HCT116 (cell line): Measurements from ENCODE around the gene GPX5. TPM values are rescaled to one million over a fixed set of nuclear protein-coding genes. Genes with fewer than 3 reads are reported as not detected.

Experiments
- ATAC-seq: fragments of 200-7000 bp; cut with Tn5 transposase; 2 replicates; pipeline ENCODE4 v1.9.1; 2020; ENCODE audit warnings: mild to moderate bottlenecking, moderate library complexity
- BruUV-seq: library from RNA; stranded (reverse); fragments of 400-500 nt; replicated peaks from 2 replicates; lab custom pipeline; 2021; lab: Mats Ljungman, UMichigan
- CTCF ChIA-PET: fragments of 300-600 bp; sonication (Branson Sonifier 250); formaldehyde crosslinking; loops from one replicate; lab custom pipeline; 2021; ENCODE audit warnings: antibody characterized with exemption; lab: Charles Lee
- POLR2A ChIA-PET: fragments of 300-600, 350-600 bp; sonication (Branson Sonifier 250); formaldehyde crosslinking; loops from one replicate; lab custom pipeline; 2021; ENCODE audit warnings: antibody characterized with exemption; lab: Charles Lee
- RAD21 ChIA-PET, 2 experiments: fragments of 300-600 bp; sonication (Branson Sonifier 250); formaldehyde crosslinking; loops; one replicate each; lab custom pipeline; 2023; ENCODE audit warnings: low total read pairs in 2 of 2; ENCODE audit not compliant: uncharacterized antibody in 2 of 2, unreplicated experiment in 2 of 2, low non-redundant PET in 1 of 2; lab: Charles Lee
- DNase-seq: peaks from one replicate; pipeline ENCODE4 v3.0.0-alpha.2; 2010; ENCODE audit warnings: low read depth, low spot score
- H2AFZ ChIP-seq: fragments of 200-600 bp; shearing (Covaris generic), sonication (generic); 2 replicates; pipeline ENCODE4 v1.6.1; 2017; ENCODE audit warnings: low read depth, mixed run types, mixed read lengths, antibody characterized with exemption, low read length; ENCODE audit not compliant: poor library complexity, severe bottlenecking
- H3K27ac ChIP-seq: 2 replicates; pipeline ENCODE4 v1.5.1; 2012; ENCODE audit warnings: low read depth, low read length
- H3K27me3 ChIP-seq: fragments of 200-600 bp; sonication (generic); 2 replicates; pipeline ENCODE4 v1.6.1; 2016; ENCODE audit warnings: mixed run types, low read length, mixed read lengths; ENCODE audit not compliant: insufficient read depth
- H3K36me3 ChIP-seq, 2 experiments: fragments of 200-500 bp in 1 of 2; fragments of 200-600 bp in 1 of 2; sonication (Bioruptor generic) in 1 of 2; sonication (generic) in 1 of 2; 2 replicates each; pipeline versions ENCODE4 v1.5.1 to v1.6.1; 2014 to 2016; ENCODE audit warnings: low read length in 2 of 2, inconsistent platforms in 1 of 2, mixed read lengths in 1 of 2, mixed run types in 1 of 2; ENCODE audit not compliant: insufficient read depth in 2 of 2, control insufficient read depth in 1 of 2
- H3K4me1 ChIP-seq, 2 experiments: fragments of 200-600 bp in 1 of 2; sonication (generic) in 1 of 2; 2 replicates each; pipeline versions ENCODE4 v1.5.1 to v1.6.1; 2012 to 2017; ENCODE audit warnings: low read length in 2 of 2, inconsistent platforms in 1 of 2, mild to moderate bottlenecking in 1 of 2, mixed read lengths in 1 of 2, mixed run types in 1 of 2, moderate library complexity in 1 of 2; ENCODE audit not compliant: insufficient read depth in 2 of 2, control insufficient read depth in 1 of 2
- H3K4me2 ChIP-seq: fragments of 200-600 bp; sonication (generic); 2 replicates; pipeline ENCODE4 v1.6.1; 2017; ENCODE audit warnings: mixed run types, low read length, mixed read lengths
- H3K4me3 ChIP-seq, 2 experiments: fragments of 200-600 bp in 1 of 2; sonication (generic) in 1 of 2; replicated peaks in 1 of 2; 2 replicates each; pipeline ENCODE4 v1.5.1; 2011 to 2016; ENCODE audit warnings: low read length in 2 of 2, control low read depth in 1 of 2, low read depth in 1 of 2, mild to moderate bottlenecking in 1 of 2, mixed read lengths in 1 of 2, mixed run types in 1 of 2
- H3K79me2 ChIP-seq: fragments of 200-600 bp; sonication (generic); 2 replicates; pipeline ENCODE4 v1.6.1; 2017; ENCODE audit warnings: mild to moderate bottlenecking, mixed run types, low read length, moderate library complexity, mixed read lengths; ENCODE audit not compliant: insufficient read depth
- H3K9ac ChIP-seq: fragments of 200-600 bp; sonication (generic); 2 replicates; pipeline ENCODE4 v1.6.1; 2016; ENCODE audit warnings: low read length, mixed read lengths
- H3K9me2 ChIP-seq: fragments of 200-600 bp; sonication (generic), shearing (Covaris generic); 2 replicates; pipeline ENCODE4 v1.6.1; 2017; ENCODE audit warnings: mixed run types, mild to moderate bottlenecking, moderate library complexity; ENCODE audit not compliant: insufficient read depth
- H3K9me3 ChIP-seq, 2 experiments: fragments of 200-500 bp in 1 of 2; fragments of 200-600 bp in 1 of 2; sonication (Bioruptor generic) in 1 of 2; sonication (generic) in 1 of 2; 2 replicates each; pipeline ENCODE4 v1.6.1; 2014 to 2017; ENCODE audit warnings: low read length in 2 of 2, mixed read lengths in 2 of 2, inconsistent platforms in 1 of 2, low read depth in 1 of 2, mild to moderate bottlenecking in 1 of 2, mixed run types in 1 of 2, moderate library complexity in 1 of 2; ENCODE audit not compliant: control insufficient read depth in 1 of 2, insufficient read depth in 1 of 2
- H4K20me1 ChIP-seq: fragments of 200-600 bp; sonication (generic), shearing (Covaris generic); 2 replicates; pipeline ENCODE4 v1.6.1; 2017; ENCODE audit warnings: mixed run types, mild to moderate bottlenecking, moderate library complexity; ENCODE audit not compliant: insufficient read depth
- CBX3 ChIP-seq: IDR thresholded peaks from 2 replicates; pipeline ENCODE4 v1.6.1; 2012; ENCODE audit warnings: low read depth
- CEBPB ChIP-seq: IDR thresholded peaks from 2 replicates; pipeline ENCODE4 v1.6.1; 2012; ENCODE audit warnings: low read depth
- CTCF ChIP-seq, 3 experiments: fragments of 200-600 bp in 1 of 3; sonication (generic) in 1 of 3; IDR thresholded peaks in 2 of 3; conservative IDR thresholded peaks in 1 of 3; 2 replicates each; pipeline ENCODE4 v1.5.1; 2012 to 2017; ENCODE audit warnings: low read depth in 2 of 3, low read length in 2 of 3, antibody characterized with exemption in 1 of 3, borderline replicate concordance in 1 of 3, control low read depth in 1 of 3, mild to moderate bottlenecking in 1 of 3, mixed read lengths in 1 of 3, mixed run types in 1 of 3, moderate library complexity in 1 of 3; ENCODE audit not compliant: insufficient read depth in 1 of 3
- EGR1 ChIP-seq: IDR thresholded peaks from 2 replicates; pipeline ENCODE4 v1.6.1; 2012; ENCODE audit warnings: low read depth
- ELF1 ChIP-seq: IDR thresholded peaks from 2 replicates; pipeline ENCODE4 v1.6.1; 2012; ENCODE audit warnings: low read depth, borderline replicate concordance
- EZH2 ChIP-seq: fragments of 200-600 bp; sonication (generic); IDR thresholded peaks from 2 replicates; pipeline ENCODE4 v1.6.1; 2017; ENCODE audit warnings: antibody characterized with exemption, mixed run types
- EZH2phosphoT487 ChIP-seq: fragments of 200-600 bp; IDR thresholded peaks from 2 replicates; pipeline ENCODE4 v1.6.1; 2018; ENCODE audit warnings: antibody characterized with exemption, borderline replicate concordance
- FOSL1 ChIP-seq: IDR thresholded peaks from 2 replicates; pipeline ENCODE4 v1.6.1; 2012; ENCODE audit warnings: low read depth
- JUND ChIP-seq: IDR thresholded peaks from 2 replicates; pipeline ENCODE4 v1.6.1; 2012
- MAX ChIP-seq: IDR thresholded peaks from 2 replicates; pipeline ENCODE4 v1.6.1; 2012
- RAD21 ChIP-seq: IDR thresholded peaks from 2 replicates; pipeline ENCODE4 v1.6.1; 2012; ENCODE audit warnings: low read depth, mild to moderate bottlenecking
- REST ChIP-seq: IDR thresholded peaks from 2 replicates; pipeline ENCODE4 v1.6.1; 2012; ENCODE audit warnings: low read depth
- SIN3A ChIP-seq: IDR thresholded peaks from 2 replicates; pipeline ENCODE4 v1.6.1; 2012; ENCODE audit warnings: low read depth
- SP1 ChIP-seq: IDR thresholded peaks from 2 replicates; pipeline ENCODE4 v1.6.1; 2012; ENCODE audit warnings: low read depth
- SRF ChIP-seq: IDR thresholded peaks from 2 replicates; pipeline ENCODE4 v1.6.1; 2012; ENCODE audit warnings: low read depth
- TCF7L2 ChIP-seq: IDR thresholded peaks from 2 replicates; pipeline ENCODE4 v1.7.0; 2011; ENCODE audit warnings: borderline replicate concordance, inconsistent platforms; ENCODE audit not compliant: insufficient read depth, insufficient read length; ENCODE audit errors: extremely low read depth
- YY1 ChIP-seq: IDR thresholded peaks from 2 replicates; pipeline ENCODE4 v1.6.1; 2011; ENCODE audit warnings: low read length, low read depth, moderate library complexity, mild to moderate bottlenecking; ENCODE audit not compliant: insufficient replicate concordance; ENCODE audit errors: extremely low read depth
- ZBTB33 ChIP-seq: IDR thresholded peaks from 2 replicates; pipeline ENCODE4 v1.6.1; 2011; ENCODE audit warnings: mild to moderate bottlenecking, low read length, moderate library complexity; ENCODE audit not compliant: insufficient replicate concordance; ENCODE audit errors: extremely low read depth
- ZNF274 ChIP-seq: fragments of 200-500 bp; sonication (Bioruptor generic); IDR thresholded peaks from 2 replicates; pipeline ENCODE4 v1.6.1; 2014; ENCODE audit warnings: mild to moderate bottlenecking, low read depth, low read length, inconsistent platforms
- intact Hi-C: fragments of 100-400 bp; cut with micrococcal nuclease; formaldehyde crosslinking; loops from 2 replicates; pipeline ENCODE4 v1.10.0; 2022
- total RNA-seq: library from RNA; stranded (reverse); gene quantifications from one replicate; pipeline ENCODE4 v1.2.1, GENCODE V29; 2021; ENCODE audit not compliant: unreplicated experiment

The GPX5 gene
- total RNA-seq, 1 experiment from 2014 or later = not detected

- intact Hi-C loops = no loop called here
- H3K36me3 ChIP-seq = no peaks in the 10 kb centered on the region
- TSS peak; percentile 100 for BruUV-seq
- no peaks in the 10 kb centered on the region for H3K27me3 ChIP-seq
- ATAC-seq = peak; percentile 90
- DNase-seq = peak; percentile 90
- H3K9ac ChIP-seq = 0 out of 2 replicates have a peak overlapping the region, but pooled peaks have one; percentile 14
- H2AFZ ChIP-seq = peak overlapping the region; percentile 96
- no peaks in the 10 kb centered on the region for H3K79me2 ChIP-seq
- H3K9me2 ChIP-seq = no peaks in the 10 kb centered on the region
- H3K27ac ChIP-seq = peak overlapping the region; percentile 19; the same call in 1 of the 2 replicates
- peak overlapping the region in 1 of 2 experiments; percentile 34; a peak in 2 of 4 replicates for H3K4me3 ChIP-seq
- H4K20me1 ChIP-seq = no peaks in the 10 kb centered on the region
- ChIA-PET CTCF (interaction anchor here (1.2 to 1.3 kb wide), 2 partner anchors 15 to 49 kb away, joined by 3 to 4 read pairs; no protein-coding TSS in a partner anchor), RAD21 (no interaction called here), POLR2A (no interaction called here)
- H3K4me2 ChIP-seq = peak overlapping the region; percentile 69
- H3K9me3 ChIP-seq = no peaks in the 10 kb centered on the region
- H3K4me1 ChIP-seq = peaks cover 6 to 26% of the 10 kb centered on the region in 2 experiments; a peak in 3 of 4 replicates
- TF ChIP-seq EZH2phosphoT487 = no peak
- TF ChIP-seq TCF7L2 = no peak
- TF ChIP-seq SIN3A = no peak
- no peak for TF ChIP-seq ELF1
- peak; percentile 91 for TF ChIP-seq CEBPB
- no peak for TF ChIP-seq EZH2
- peak; percentile 12; the same call in 1 of the 2 replicates for TF ChIP-seq SP1
- TF ChIP-seq YY1 = peak; percentile 19
- no peak for TF ChIP-seq SRF
- no peak for TF ChIP-seq EGR1
- TF ChIP-seq REST = no peak
- TF ChIP-seq ZNF274 = no peak
- TF ChIP-seq CBX3 = peak; percentile 85
- peak; percentile 47 for TF ChIP-seq MAX
- peak; percentile 51 for TF ChIP-seq FOSL1
- no peak for TF ChIP-seq CTCF (IDR thresholded peaks at IDR 0.05 in 2 of 3, conservative IDR thresholded peaks at IDR 0.05 in 1 of 3; ENCODE audit: borderline replicate concordance in 1 of 3, insufficient read depth in 1 of 3, low read depth in 2 of 3, low read length in 2 of 3)
- no peak for TF ChIP-seq ZBTB33
- TF ChIP-seq JUND = 0 out of 2 replicates have a peak, but pooled peaks have one; percentile 24
- peak; percentile 22 for TF ChIP-seq RAD21
These were observed 11.9 kb downstream of the GPX5 start for GRCh38 chr6:28537509-28538140.
